Measurements from ENCODE around the gene SLC6A4. TPM values are rescaled to one million over a fixed set of nuclear protein-coding genes. Genes with fewer than 3 reads are reported as not detected.

SLC6A4 gene
- total and polyA plus RNA-seq, 10 of the 15 experiments (the other 5 are each of a cell fraction or from before 2014, with no cell fraction given), result 5.3 to 20.6 (median 10.1) TPM

DNA sequence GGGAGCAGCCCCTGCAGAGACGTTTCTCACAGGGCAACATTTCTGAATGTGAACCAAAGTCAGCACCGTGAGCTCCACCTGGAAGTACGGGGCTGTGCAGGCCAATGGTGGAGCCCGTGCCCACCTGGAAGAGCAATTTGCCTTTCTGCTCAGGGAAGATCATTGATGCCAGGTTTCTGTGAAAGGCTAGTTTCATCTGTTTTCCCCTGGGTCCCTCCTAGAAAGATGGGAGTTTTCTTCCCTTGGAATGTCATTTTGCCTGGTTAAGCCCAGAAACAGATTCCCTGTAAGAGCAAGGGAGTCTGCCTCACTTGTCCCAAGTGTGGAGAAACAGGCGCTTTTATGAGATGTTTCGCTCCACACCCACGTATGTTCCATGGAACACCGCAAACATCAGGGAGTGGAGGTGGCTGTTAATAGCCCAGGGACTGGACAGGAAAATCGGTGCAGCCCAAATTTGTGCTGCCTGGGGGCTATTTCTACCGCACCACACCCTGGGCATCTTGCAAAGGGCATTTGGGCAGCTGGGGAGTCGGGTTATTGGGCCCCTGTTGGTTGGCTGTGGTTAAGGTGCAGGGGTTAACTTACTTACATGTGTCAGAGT lies 2.6 kb downstream of the SLC6A4 start (continued):
- TF ChIP-seq USF2 (IDR thresholded peaks at IDR 0.05; ENCODE audit: borderline replicate concordance, low read depth, low read length) (no peak), MTA2 (IDR thresholded peaks at IDR 0.05; ENCODE audit: low read depth) (no peak), NFIC (IDR thresholded peaks at IDR 0.05; ENCODE audit: low read depth, low read length) (no peak), KDM1A (IDR thresholded peaks at IDR 0.05; ENCODE audit: borderline replicate concordance) (no peak)

DNA sequence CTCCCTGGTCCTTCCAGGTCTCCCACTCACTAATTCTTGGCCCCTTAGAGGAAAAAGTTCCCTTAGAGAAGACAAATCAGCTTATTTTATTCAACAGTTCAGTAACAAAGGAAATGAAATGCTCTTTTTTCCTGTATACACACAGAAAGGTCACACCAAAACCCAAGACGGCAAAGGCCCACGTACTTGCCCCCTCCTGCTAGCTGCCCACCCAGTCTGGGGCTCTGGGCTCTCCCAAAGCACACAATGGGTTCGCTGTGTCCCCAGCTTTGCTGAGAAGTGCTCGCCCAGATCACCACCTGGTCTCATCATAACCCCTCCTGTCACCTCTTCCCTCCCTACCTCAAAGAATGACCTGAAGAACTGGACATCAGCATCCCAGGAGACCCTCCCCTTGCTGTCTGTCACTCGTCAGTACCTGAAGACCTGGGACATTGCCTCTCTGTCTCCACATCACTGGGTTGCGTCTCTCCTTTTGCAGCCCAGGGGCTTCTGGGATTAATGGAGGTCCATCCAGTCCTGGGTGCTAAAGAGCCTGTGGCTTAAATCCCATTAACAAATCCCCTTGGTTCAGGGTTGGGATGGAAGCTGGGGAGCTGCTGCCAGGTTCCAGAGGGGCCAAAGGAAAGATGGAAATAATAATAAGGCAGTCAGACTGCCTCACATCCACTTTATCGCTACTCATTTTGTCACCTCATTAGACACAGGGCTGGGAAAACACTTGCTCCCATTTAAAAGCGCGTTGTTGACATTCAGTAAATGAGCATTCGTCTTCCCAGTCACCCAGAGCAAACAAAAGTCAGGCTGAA lies 3.3 kb downstream of the SLC6A4 start:
- SMC1A ChIA-PET (ENCODE audit: uncharacterized antibody, unreplicated experiment), result interaction anchor here (1.1 to 1.5 kb wide), 4 partner anchors 9 to 107 kb away, joined by 3 to 4 read pairs (median 3); no protein-coding TSS in a partner anchor
- POLR2A ChIA-PET, result no interaction called here
- H3K9me3 ChIP-seq (replicated peaks; ENCODE audit: control insufficient read depth, insufficient read depth, low read length), result no peaks in the 10 kb centered on the region
- FAIRE-seq (no peak), ATAC-seq (no peak), DNase-seq (ENCODE audit: low read depth, low spot score) (no peak)
- 64% methylated on average over 10 of the region's 10 CpGs for WGBS (ENCODE audit: insufficient coverage, insufficient replicate concordance, low lambda C conversion rate, missing lambda C conversion rate)
- H3K9ac ChIP-seq (ENCODE audit: control insufficient read depth, insufficient read depth, low read length), result no peak overlapping the region
- H3K4me1 ChIP-seq (ENCODE audit: control insufficient read depth, insufficient read depth, low read length), result peaks cover 19% of the 10 kb centered on the region; the same call in 1 of the 2 replicates
- no peaks in the 10 kb centered on the region for H3K36me3 ChIP-seq (ENCODE audit: control insufficient read depth in 2 of 2, insufficient read depth in 2 of 2, low read length in 1 of 2)
- H3K27ac ChIP-seq (ENCODE audit: control insufficient read depth, insufficient read depth), result no peak overlapping the region
- no peak overlapping the region for H2AFZ ChIP-seq (ENCODE audit: control insufficient read depth, low read depth, low read length)
- H4K20me1 ChIP-seq (ENCODE audit: control insufficient read depth, insufficient read depth), result no peaks in the 10 kb centered on the region
- CTCF ChIA-PET, result interaction anchor here (0.7 to 1.5 kb wide), 3 partner anchors 104 to 124 kb away, joined by 3 to 7 read pairs (median 3); no protein-coding TSS in a partner anchor
- H3K4me2 ChIP-seq (ENCODE audit: control insufficient read depth, insufficient read depth), result no peak overlapping the region
- H3K79me2 ChIP-seq (ENCODE audit: control insufficient read depth, insufficient read depth, low read length), result no peaks in the 10 kb centered on the region
- no peak overlapping the region for H3K4me3 ChIP-seq
- no peaks in the 10 kb centered on the region for H3K27me3 ChIP-seq (replicated peaks in 1 of 2; ENCODE audit: control insufficient read depth in 2 of 2, insufficient read depth in 2 of 2, low read length in 1 of 2)
- RAD21 ChIA-PET (ENCODE audit: unreplicated experiment), result interaction anchor here (1.7 to 2.7 kb wide), 2 partner anchors 107 to 127 kb away, joined by 5 to 10 read pairs; no protein-coding TSS in a partner anchor
- in situ Hi-C loops (cut with MboI), result no loop called here
- no TSS peak for BruUV-seq (replicated peaks)
- intact Hi-C loops (cut with micrococcal nuclease; ENCODE audit: unreplicated experiment), result loop anchor here (10.0 kb wide), 1 partner anchor 103 kb away; the partner anchor contains the start of gene TMIGD1
- TF ChIP-seq MYC (IDR thresholded peaks at IDR 0.05; ENCODE audit: insufficient read depth, insufficient read length, insufficient replicate concordance, low read length, severe bottlenecking) (no peak), ZNF24 (IDR thresholded peaks at IDR 0.05) (no peak), ESRRA (IDR thresholded peaks at IDR 0.05; ENCODE audit: low read length) (no peak), HCFC1 (IDR thresholded peaks at IDR 0.05; ENCODE audit: low read length) (no peak), JUND (IDR thresholded peaks at IDR 0.05; ENCODE audit: low read depth, low read length) (no peak), MEF2A (IDR thresholded peaks at IDR 0.05; ENCODE audit: insufficient read depth, low read depth, low read length) (no peak), ZBTB11 (CRISPR knock-in tag; IDR thresholded peaks at IDR 0.05) (no peak), EP300 (IDR thresholded peaks at IDR 0.05; ENCODE audit: borderline replicate concordance in 1 of 2, control insufficient read depth in 1 of 2, low read depth in 2 of 2, low read length in 2 of 2) (no peak), MTA2 (IDR thresholded peaks at IDR 0.05; ENCODE audit: low read depth) (no peak)
- TF ChIP-seq, protein P1, sequence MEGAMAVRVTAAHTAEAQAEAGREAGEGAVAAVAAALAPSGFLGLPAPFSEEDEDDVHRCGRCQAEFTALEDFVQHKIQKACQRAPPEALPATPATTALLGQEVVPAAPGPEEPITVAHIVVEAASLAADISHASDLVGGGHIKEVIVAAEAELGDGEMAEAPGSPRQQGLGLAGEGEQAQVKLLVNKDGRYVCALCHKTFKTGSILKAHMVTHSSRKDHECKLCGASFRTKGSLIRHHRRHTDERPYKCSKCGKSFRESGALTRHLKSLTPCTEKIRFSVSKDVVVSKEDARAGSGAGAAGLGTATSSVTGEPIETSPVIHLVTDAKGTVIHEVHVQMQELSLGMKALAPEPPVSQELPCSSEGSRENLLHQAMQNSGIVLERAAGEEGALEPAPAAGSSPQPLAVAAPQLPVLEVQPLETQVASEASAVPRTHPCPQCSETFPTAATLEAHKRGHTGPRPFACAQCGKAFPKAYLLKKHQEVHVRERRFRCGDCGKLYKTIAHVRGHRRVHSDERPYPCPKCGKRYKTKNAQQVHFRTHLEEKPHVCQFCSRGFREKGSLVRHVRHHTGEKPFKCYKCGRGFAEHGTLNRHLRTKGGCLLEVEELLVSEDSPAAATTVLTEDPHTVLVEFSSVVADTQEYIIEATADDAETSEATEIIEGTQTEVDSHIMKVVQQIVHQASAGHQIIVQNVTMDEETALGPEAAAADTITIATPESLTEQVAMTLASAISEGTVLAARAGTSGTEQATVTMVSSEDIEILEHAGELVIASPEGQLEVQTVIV (IDR thresholded peaks at IDR 0.05; ENCODE audit: borderline replicate concordance, partially characterized antibody), result no peak
